ENCODE measurements around the gene PIK3CA. TPM values are rescaled to one million over a fixed set of nuclear protein-coding genes. Genes with fewer than 3 reads are reported as not detected.

Gene PIK3CA
- total RNA-seq, 6 experiments from 2014 or later = 6.5 to 13.1 (median 11.2) TPM

DNA sequence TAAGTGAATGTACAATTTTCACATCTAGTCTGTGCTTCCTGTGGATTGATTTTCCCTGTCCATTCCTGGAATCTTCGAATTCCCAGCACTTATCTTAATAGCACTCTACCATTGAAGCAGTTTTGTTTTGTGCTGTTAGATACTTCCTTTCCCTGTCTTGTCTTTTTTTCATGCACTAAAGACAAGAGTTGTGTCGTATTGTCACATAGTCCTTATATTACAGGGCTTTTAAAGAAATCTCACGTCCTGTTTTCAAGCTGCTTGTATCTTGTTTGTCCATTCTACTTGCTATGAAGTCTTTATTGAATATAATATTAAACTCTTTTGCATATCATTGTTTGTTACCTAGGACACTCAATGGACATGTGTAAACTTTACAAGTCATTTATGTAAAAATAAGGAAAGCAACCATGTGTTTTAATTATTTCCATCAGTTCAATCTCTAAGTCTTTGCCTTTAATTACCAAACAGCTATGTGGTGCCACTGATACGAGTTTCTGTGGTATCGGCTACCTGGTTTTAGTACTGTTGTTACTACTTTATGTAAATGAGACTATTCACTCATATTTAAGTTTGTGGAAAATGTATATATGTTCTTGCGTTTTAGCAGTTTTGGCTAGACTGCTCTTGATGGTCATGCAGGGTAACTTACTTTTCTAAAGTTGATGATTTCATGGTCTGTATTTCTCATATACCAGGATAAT, 10.3 kb downstream of the PIK3CA start:
- H3K9me3 ChIP-seq = no peaks in the 10 kb centered on the region
- no peaks in the 10 kb centered on the region for H3K4me1 ChIP-seq
- H3K36me3 ChIP-seq = no peaks in the 10 kb centered on the region
- no peaks in the 10 kb centered on the region for H3K27me3 ChIP-seq
- DNase-seq (no peak), ATAC-seq (no peak)
- intact Hi-C loops (cut with DNase I) = no loop called here
- no peak for TF ChIP-seq POLR2A (IDR thresholded peaks at IDR 0.05)
- TF ChIP-seq, protein P1, sequence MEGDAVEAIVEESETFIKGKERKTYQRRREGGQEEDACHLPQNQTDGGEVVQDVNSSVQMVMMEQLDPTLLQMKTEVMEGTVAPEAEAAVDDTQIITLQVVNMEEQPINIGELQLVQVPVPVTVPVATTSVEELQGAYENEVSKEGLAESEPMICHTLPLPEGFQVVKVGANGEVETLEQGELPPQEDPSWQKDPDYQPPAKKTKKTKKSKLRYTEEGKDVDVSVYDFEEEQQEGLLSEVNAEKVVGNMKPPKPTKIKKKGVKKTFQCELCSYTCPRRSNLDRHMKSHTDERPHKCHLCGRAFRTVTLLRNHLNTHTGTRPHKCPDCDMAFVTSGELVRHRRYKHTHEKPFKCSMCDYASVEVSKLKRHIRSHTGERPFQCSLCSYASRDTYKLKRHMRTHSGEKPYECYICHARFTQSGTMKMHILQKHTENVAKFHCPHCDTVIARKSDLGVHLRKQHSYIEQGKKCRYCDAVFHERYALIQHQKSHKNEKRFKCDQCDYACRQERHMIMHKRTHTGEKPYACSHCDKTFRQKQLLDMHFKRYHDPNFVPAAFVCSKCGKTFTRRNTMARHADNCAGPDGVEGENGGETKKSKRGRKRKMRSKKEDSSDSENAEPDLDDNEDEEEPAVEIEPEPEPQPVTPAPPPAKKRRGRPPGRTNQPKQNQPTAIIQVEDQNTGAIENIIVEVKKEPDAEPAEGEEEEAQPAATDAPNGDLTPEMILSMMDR (IDR thresholded peaks at IDR 0.05) = no peak
- H3K27ac ChIP-seq = no peak overlapping the region
- H3K4me3 ChIP-seq = no peak overlapping the region
- 70% methylated on average over 6 of the region's 6 CpGs for WGBS (ENCODE audit: insufficient coverage, low coverage, low lambda C conversion rate, missing lambda C conversion rate)

DNA sequence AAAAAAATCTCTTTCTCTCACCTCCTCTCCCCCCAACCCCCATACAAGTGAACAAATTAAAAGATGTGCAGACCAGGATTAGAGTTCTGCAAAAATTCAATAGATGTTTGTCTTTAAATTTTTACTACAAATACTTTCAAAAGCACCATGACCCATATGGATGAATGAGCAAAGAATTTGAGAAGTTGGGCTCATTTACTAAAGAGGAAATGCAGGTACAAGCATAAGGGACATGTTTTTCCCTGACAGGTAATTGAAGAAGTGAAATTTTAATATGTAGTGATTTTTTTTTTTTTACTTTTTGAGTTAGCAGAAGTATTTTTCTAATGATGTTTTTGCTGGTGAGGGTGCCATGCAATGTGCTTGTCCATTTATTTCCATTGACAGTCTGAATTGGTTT, 15.3 kb downstream of the PIK3CA start:
- TF ChIP-seq POLR2A (IDR thresholded peaks at IDR 0.05) = no peak
- TF ChIP-seq, protein P1 (IDR thresholded peaks at IDR 0.05) = no peak
- no peak for ATAC-seq
- intact Hi-C loops (cut with DNase I) = no loop called here

DNA sequence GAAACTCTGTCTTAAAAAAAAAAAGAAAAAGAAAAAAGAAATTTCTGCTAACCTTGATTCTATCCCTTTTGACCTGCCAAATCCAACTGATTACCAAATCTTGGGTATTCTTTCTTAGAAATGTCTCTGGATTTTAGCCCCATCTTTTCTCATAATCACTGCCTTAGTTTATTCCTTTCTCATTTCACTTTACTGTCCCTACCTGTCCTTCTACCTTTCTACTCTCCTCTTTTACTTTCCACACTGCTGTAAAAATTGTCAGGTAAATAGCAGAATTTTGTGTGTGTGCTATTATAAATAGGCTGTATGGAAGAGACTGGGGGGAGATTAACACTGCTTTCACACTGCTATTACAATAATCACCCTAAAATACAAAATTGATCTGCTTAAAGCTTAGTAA, 16.7 kb downstream of the PIK3CA start:
- TF ChIP-seq POLR2A (IDR thresholded peaks at IDR 0.05) = no peak
- TF ChIP-seq, protein P1 (IDR thresholded peaks at IDR 0.05) = no peak
- Histone ChIP-seq H3K4me3 (no peak overlapping the region), H3K36me3 (no peaks in the 10 kb centered on the region), H3K4me1 (peaks cover 0 to 3% (median 0%) of the 10 kb centered on the region in 4 donors), H3K27ac (no peak overlapping the region), H3K9me3 (no peaks in the 10 kb centered on the region), H3K27me3 (no peaks in the 10 kb centered on the region)
- intact Hi-C loops (cut with DNase I) = no loop called here
- DNase-seq (no peak), ATAC-seq (no peak)

More for the DNA sequence above, 15.3 kb downstream of the PIK3CA start:
- no peak for DNase-seq
- Histone ChIP-seq H3K27me3 (no peaks in the 10 kb centered on the region), H3K4me3 (no peak overlapping the region), H3K36me3 (no peaks in the 10 kb centered on the region), H3K9me3 (no peaks in the 10 kb centered on the region), H3K27ac (no peak overlapping the region), H3K4me1 (no peaks in the 10 kb centered on the region)

DNA sequence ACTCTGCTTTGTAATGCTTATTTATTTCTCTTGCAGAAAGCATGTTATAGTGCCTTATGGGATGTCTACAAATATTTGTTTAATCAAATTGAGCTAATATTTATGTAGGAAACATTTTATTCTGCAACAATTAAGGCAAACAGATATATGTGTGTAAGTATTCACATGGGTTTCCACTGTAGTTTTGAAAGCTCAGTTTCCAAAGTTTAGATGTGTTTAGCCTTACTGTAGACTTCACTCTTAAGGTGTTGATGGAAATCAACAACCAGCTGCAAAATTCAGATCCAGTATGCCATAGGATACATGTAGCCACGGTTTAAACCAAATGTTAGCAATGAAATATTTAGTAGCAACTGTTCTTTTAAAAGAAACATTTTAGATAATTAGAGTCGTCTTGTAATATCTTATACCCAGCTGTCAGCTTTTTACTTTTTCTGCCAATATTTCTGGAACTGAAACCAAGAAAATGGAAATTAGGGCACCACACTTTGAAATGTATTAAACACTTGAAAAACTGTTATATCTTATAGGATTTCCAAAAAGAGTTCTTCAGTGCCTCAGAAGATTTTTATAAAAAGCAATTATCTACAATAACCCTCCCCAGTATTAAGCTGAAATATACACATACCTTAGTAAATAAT, 18.5 kb downstream of the PIK3CA start:
- intact Hi-C loops (cut with DNase I) = no loop called here
- Histone ChIP-seq H3K27me3 (no peaks in the 10 kb centered on the region), H3K9me3 (no peaks in the 10 kb centered on the region), H3K4me1 (peaks cover 0 to 6% (median 0%) of the 10 kb centered on the region in 4 donors), H3K4me3 (no peak overlapping the region), H3K36me3 (no peaks in the 10 kb centered on the region), H3K27ac (no peak overlapping the region)
- TF ChIP-seq POLR2A (IDR thresholded peaks at IDR 0.05) = no peak
- TF ChIP-seq, protein P1 (IDR thresholded peaks at IDR 0.05) = no peak
- WGBS (ENCODE audit: insufficient coverage, low coverage, low lambda C conversion rate, missing lambda C conversion rate) = 66% methylated on average over 2 of the region's 2 CpGs
- ATAC-seq (no peak), DNase-seq (no peak)
